Activated gamma-delta T cell (primary cell): Measurements from ENCODE around the gene CENPF.

Experiments
- DNase-seq: peaks from one replicate; lab custom pipeline; 2025; lab: John Stamatoyannopoulos, UW

CENPF gene

GRCh38 chr1:214623430-214623829 is 20.4 kb downstream of the CENPF start:
- DNase-seq: no peak

GRCh38 chr1:214632091-214632490 is 29.1 kb downstream of the CENPF start:
- DNase-seq: no peak

- no peak for DNase-seq
Measured at GRCh38 chr1:214633686-214634085, 30.7 kb downstream of the CENPF start.

DNA sequence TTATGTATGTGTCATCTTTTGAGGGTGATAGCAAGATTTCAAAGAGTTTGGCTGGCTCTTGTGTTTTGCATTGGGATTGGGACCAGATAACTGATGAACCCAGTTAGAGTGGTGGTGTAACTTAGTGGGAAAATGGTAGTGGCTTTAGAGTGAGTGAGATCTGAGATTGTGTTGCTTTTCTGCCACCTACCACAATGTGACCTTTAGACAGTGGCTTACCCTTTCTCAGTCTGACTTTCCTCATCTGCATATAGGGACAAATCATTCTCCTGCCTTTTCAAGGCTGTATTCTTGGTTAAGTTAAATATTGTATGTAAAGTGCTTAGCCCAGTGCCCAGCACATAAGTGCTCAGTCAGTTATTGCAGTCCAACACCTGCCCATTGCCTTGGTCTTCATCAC is 31.3 kb downstream of the CENPF start:
- no peak for DNase-seq

DNA sequence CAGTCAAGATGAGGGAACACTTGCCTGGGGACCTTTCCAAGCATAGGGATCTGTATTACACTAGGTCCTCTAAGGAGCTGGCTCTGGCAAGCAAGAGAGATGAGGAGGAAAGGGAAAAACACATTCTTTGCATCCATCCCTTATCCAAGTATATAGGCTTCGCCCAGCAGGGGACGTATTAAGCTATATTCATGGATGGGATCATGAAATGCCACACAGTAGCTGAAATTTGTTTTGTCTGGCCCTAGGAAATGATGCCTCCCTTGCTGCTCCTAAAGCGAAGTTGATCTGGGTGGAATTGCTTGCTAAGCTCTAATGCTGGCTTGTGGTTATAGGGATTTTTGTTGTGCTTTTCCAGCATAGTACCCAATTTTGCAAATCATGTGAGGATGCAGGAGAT is 32.1 kb downstream of the CENPF start:
- DNase-seq: no peak

GRCh38 chr1:214635506-214635905 is 32.5 kb downstream of the CENPF start:
- DNase-seq: no peak

GRCh38 chr1:214636436-214636835 is 33.4 kb downstream of the CENPF start:
- DNase-seq: no peak

DNA sequence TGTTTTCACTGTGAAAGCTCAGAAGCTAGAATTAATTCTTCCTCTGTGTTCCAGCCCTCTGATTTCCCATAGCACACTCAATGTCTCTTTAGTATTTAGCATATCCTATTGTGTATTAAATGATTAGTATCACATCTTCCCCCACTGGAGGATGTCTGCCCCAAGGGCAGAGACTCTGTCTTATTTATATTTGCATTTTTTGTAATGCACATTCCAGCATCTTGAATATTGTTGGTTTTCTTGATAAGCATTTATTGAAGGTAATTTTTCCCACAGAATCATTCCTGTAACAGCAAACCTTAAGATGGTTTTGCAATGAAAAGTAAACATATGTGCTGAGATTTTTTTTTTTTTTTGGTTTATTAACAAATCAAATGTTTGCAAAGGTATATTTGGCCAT is 34.1 kb downstream of the CENPF start:
- DNase-seq: no peak

- DNase-seq: no peak
Measured at GRCh38 chr1:214637722-214638458, 34.9 kb downstream of the CENPF start.

DNA sequence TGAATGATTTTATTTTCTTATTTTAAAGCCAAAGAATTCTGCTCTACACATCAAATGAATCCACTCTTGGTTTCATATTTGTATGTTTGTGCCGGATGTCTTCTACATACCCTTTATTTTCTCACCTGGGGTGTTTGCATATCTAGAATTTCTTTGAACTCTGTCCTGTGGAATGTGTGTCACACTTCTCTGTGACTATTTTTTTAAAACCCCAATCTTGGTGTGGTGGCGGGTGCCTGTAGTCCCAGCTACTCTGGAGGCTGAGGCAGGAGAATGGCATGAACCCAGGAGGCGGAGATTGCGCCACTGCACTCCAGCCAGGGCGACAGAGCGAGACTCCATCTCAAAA is 35.4 kb downstream of the CENPF start:
- no peak for DNase-seq

GRCh38 chr1:214638997-214639396 is 36.0 kb downstream of the CENPF start:
- no peak for DNase-seq

- no peak for DNase-seq
Measured at GRCh38 chr1:214640431-214641213, 37.6 kb downstream of the CENPF start.

DNA sequence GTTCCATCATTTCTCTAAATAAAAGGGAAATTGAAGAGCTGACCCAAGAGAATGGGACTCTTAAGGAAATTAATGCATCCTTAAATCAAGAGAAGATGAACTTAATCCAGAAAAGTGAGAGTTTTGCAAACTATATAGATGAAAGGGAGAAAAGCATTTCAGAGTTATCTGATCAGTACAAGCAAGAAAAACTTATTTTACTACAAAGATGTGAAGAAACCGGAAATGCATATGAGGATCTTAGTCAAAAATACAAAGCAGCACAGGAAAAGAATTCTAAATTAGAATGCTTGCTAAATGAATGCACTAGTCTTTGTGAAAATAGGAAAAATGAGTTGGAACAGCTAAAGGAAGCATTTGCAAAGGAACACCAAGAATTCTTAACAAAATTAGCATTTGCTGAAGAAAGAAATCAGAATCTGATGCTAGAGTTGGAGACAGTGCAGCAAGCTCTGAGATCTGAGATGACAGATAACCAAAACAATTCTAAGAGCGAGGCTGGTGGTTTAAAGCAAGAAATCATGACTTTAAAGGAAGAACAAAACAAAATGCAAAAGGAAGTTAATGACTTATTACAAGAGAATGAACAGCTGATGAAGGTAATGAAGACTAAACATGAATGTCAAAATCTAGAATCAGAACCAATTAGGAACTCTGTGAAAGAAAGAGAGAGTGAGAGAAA is 38.4 kb downstream of the CENPF start:
- no peak for DNase-seq

GRCh38 chr1:214643030-214643429 is 40.0 kb downstream of the CENPF start:
- no peak for DNase-seq

- DNase-seq: no peak
Measured at GRCh38 chr1:214645712-214646111, 42.7 kb downstream of the CENPF start.

- DNase-seq: no peak
Measured at GRCh38 chr1:214648801-214649200, 45.8 kb downstream of the CENPF start.

- DNase-seq: no peak
Measured at GRCh38 chr1:214649607-214650006, 46.6 kb downstream of the CENPF start.

GRCh38 chr1:214650664-214651063 is 47.7 kb downstream of the CENPF start:
- no peak for DNase-seq

- DNase-seq: no peak
Measured at GRCh38 chr1:214657299-214657698, 54.3 kb downstream of the CENPF start.

DNA sequence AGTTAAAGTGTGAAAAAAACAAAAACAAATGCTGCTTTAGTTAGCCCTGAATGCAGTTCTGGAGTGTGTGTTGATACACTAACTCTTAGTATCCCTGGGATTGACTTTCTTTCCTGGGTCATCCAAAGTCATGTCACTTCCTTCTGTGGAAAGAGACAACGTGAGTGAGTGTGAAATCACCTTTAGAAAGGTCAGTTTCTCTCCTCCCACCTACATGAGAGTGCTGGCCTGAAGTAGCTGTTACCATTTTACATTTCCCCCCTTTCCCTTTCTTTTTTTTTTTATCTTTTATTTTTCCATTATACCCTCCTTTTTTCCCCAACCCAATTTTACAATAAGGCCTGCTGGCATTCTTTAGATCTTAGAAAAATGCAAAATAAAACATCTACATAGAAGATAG is 55.2 kb downstream of the CENPF start:
- no peak for DNase-seq

- no peak for DNase-seq
Measured at GRCh38 chr1:214658785-214659184, 55.8 kb downstream of the CENPF start.

DNA sequence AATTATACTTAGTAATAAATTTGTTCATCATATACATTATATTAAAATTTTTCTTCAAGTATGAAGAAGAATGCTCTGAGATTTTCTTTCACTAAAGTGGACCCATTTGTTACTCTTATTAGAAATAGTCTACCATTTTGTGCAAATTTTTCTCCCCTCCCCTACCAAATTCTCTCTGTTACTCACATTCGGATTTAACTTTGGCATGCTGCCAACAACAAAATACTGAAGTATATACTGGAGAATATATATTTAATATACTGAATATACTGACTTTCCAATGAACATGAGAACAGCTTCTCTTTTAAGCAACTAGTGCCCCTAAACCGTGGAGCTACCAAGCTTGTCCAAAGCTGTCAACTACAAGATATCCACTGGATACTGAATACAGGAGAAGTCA is 57.2 kb downstream of the CENPF start:
- DNase-seq: no peak

GRCh38 chr1:214660900-214661299 is 57.9 kb downstream of the CENPF start:
- no peak for DNase-seq
